HG03457 (cell line): ENCODE results near the gene NECTIN3.

Experiments
- ATAC-seq: cut with Tn5 transposase; IDR thresholded peaks from one replicate; pipeline ENCODE4 v1.9.1; 2021; ENCODE audit warnings: moderate number of reproducible peaks; ENCODE audit not compliant: unreplicated experiment

NECTIN3 gene

DNA sequence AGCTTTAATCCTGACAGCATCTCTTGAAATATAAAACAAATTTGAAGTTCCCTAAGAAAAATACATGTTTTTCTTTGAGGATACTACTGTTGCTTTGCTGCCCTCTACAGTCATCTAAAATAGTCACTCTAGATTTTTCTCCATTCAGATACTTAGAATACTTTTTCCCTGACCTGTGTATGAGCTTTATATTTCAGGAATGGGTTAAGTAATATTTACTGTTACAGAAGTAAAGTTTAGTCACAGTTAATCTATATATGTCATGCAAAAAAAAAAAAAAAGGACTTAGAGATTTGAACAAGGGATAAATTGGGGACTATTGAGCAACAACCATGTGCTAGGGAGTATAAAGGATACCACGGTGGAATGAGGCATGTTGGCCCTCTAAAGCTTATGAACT, 8.8 kb downstream of the NECTIN3 start:
- no peak for ATAC-seq

DNA sequence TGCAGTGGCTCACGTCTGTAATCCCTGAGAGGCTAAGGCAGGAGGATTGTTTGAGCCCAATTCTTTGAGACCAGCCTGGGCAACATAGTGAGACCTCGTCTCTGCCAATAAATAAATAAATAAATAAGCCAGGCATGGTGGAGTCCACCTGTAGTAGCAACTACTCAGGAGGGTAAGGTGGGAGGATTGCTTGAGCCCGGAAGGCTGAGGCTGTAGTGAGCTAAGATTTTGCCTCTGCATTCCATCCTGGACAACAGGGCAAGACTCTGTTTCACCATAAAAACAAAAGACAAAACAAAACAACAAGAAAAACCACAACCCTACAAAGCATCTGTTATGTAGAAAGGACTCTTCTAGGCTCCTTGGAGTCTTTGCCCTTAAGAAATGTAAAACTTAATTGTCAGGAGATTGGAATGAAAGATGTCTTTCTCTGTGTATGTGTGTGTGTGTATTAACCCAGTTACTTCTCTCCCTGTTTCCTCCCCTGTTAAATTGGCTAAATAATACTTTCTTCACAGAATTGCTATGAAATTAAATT, 9.5 kb downstream of the NECTIN3 start:
- ATAC-seq, result no peak

- ATAC-seq, result no peak
Measured at GRCh38 chr3:111084911-111085310, 13.3 kb downstream of the NECTIN3 start.

GRCh38 chr3:111087924-111088469, 16.4 kb downstream of the NECTIN3 start:
- ATAC-seq, result no peak

DNA sequence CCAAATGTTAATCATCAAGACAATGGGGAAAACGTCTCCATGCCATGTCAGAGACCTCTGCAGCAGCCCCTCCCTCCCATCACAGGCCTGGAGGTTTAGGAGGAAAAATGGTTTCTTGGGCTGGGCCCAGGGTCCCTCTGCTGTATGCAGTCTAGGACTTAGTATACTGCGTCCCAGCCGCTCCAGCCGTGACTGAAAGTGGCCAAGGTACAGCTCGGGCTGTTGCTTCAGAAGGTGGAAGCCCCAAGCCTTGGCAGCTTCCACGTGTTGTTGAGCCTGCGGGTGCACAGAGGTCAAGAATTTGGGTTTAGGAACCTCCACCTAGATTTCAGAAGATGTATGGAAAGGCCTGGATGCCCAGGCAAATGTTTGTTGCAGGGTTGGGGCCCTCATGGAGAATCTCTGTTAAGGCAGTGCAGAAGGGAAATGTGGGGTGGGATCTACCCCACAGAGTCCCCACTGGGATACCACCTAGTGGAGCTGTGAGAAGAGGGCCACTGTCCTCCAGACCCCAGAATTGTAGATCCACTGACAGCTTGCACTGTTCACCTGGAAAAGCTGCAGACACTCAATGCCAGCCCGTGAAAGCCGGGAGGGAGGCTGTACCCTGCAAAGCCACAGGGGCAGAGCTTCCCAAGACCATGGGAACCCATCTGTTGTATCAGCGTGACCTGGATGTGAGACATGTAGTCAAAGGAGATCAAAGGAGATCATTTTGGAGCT, 25.0 kb downstream of the NECTIN3 start:
- ATAC-seq, result no peak

- no peak for ATAC-seq
Measured at GRCh38 chr3:111103807-111104206, 32.2 kb downstream of the NECTIN3 start.

- no peak for ATAC-seq
Measured at GRCh38 chr3:111106993-111107661, 35.5 kb downstream of the NECTIN3 start.

DNA sequence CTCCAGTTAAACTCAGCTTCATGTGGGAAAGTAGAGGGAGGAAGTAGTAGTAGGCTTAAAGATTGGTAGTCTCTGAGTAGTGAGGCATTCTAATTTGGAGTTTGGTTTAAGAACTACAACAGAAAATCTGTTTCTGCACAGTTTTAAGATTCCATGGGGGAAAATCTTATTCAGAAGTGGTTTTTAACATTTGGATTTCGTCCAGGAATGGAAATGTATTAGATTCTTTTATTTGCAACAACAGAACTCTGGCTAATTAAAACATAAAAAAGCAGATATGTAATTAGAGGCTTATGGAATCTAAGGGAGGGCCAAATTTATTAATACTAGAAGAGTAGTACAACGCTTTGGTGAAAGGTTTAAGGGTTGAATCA, 36.0 kb downstream of the NECTIN3 start:
- no peak for ATAC-seq

GRCh38 chr3:111112913-111113312, 41.3 kb downstream of the NECTIN3 start:
- no peak for ATAC-seq

- no peak for ATAC-seq
Measured at GRCh38 chr3:111128884-111129283, 57.3 kb downstream of the NECTIN3 start.

DNA sequence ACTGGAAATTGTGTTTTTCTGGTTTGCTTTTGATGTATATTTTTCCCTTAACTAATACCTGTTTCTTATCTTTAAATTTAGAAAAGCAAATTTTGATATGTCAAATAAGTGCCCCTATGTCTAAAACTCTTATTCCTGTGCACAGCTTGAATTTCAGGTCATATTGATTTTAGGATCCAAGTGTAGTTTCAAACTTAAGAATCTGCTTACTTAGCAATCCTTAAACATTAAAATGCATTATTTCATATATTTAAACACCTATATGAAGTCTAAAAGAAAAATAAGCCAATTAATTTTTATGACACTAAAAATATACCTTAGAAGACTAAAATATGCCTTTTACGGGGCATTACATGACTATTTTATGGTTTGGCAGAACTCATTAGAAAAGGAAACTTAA, 59.2 kb downstream of the NECTIN3 start:
- ATAC-seq, result no peak

DNA sequence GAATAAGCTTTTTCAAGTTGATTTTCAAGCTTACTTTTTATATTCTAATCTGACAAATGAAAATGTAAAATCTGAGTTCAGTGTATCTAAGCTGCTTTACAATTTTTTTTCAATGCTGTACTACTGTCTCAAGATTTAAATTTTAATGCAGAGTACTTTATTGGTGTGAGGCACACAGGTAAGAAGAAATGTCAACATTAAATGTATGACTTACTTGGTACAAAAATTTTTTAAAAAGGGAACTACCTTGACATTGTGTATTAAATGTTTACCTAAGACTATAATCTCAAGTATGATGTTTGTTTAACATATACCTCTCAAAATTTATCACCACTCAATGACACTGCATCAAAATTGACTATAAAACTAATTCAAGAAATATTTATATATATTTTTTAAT, 62.7 kb downstream of the NECTIN3 start:
- ATAC-seq, result no peak

- no peak for ATAC-seq
Measured at GRCh38 chr3:111151438-111151837, 79.8 kb downstream of the NECTIN3 start.

DNA sequence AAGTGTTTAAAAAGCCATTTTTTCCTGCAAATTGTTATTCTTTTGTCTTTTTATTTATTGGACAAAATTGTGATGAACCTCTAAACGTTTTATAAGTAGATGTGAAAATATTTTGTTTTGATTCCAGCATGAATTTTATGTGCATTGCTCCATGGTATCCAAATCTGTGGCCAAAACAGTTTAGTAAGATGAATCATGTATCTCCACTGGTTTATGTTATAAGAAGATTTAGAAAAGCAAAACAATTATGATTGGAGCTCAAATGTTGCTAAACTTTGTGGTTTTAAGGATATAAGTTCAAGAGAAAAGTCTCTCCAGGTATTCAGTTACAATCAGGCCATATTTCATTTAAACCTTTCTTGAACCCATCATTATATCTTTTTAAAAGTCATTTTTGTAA, 80.9 kb downstream of the NECTIN3 start:
- ATAC-seq, result no peak

DNA sequence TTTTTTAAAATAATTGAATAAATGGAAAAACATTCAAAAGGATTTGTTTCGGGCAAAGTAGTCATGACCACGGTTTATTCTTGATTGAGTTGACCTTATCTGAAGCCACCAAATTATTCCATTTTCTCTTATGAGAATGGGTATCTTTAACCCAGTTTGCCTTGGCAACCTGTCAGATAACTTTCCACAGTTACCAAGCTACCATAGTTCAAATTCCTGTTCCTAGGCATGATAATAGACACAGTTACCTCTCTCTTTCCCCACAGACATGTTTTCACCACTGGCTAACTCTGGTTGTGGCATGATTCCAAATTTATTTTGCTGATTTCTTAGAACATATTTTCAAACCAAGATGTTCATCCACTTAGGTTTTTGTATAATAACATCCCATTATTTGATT, 84.9 kb downstream of the NECTIN3 start:
- ATAC-seq, result no peak

- no peak for ATAC-seq
Measured at GRCh38 chr3:111159391-111159790, 87.8 kb downstream of the NECTIN3 start.

DNA sequence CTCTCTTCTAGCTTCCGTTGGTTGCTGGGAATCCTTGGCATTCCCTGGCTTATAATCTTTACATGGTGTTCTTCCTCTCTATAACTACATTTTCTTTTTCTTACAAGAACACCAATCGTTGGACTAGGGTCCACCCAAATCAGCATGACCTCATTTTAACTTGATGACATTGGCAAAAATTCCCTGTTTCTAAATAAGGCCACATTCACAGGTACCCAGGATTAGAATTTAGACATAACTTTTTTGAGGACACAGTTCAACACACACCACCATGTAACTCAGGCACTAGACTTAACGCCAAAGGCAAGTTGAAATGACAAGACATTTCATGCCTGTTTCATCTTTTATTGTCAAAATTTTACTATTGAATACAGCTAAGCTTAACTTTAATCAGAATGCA, 93.0 kb downstream of the NECTIN3 start:
- no peak for ATAC-seq

DNA sequence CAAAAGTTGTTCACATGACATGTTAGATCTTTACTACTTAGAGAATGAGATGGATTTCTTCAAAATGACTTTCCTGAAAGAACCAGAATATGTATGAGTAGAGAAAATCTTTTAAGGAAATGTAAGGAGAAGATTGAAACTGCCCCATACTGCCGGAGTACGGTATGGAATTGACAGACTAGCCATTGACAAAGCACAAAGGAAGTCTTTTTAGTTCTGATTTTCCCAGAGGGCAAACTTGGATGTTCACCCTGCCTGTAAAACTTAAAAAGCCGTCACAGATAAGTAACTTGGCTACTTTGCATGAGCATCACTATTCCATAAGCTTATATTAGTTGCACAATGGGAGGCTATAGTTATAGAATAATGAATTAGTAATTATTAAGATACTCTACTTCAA, 93.8 kb downstream of the NECTIN3 start:
- ATAC-seq, result no peak

- no peak for ATAC-seq
Measured at GRCh38 chr3:111173328-111173900, 101.8 kb downstream of the NECTIN3 start.

DNA sequence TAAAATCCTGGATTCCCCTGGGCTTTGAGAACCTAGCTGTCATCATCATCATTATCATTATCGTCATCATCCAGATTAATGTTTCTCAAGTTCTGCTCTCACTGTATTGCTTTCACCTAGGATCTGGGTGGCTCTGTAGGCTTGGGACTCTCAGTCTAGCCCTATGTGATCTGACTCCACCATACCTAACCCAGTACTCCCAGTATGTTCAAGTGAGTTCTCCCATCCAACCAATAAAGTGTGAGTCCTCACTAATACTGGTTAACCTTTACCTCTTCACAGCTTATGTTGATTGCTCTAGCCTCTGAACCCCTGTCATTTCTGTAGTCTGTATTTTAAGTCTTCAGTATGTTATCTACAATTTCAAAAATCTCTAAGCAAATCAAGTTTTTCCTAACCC, 102.3 kb downstream of the NECTIN3 start:
- ATAC-seq, result no peak

GRCh38 chr3:111190518-111190917, 118.9 kb downstream of the NECTIN3 start:
- no peak for ATAC-seq

GRCh38 chr3:111193472-111193871, 121.9 kb downstream of the NECTIN3 start:
- ATAC-seq, result no peak
